ENCODE measurements around the gene VPS26A.

GRCh38 chr10:69107176-69107490 is 16.8 kb upstream of the VPS26A start:
- TF ChIP-seq POLR2A (IDR thresholded peaks at IDR 0.05) (no peak), CTCF (IDR thresholded peaks at IDR 0.05) (no peak)

Measured in adrenal gland (tissue), 5 donors.